GM18907 (cell line): ENCODE results near the gene DNAJC13.
A peak's percentile ranks its signal among the peaks of the same experiment; 100 is the strongest.

ENCODE experiments used
- ATAC-seq: cut with Tn5 transposase; IDR thresholded peaks from one replicate; pipeline ENCODE4 v1.9.1; 2021; ENCODE audit warnings: mild to moderate bottlenecking, moderate library complexity; ENCODE audit not compliant: unreplicated experiment

Gene DNAJC13

GRCh38 chr3:132404276-132404675 is 13.0 kb upstream of the DNAJC13 start:
- no peak for ATAC-seq

GRCh38 chr3:132405188-132405587 is 12.1 kb upstream of the DNAJC13 start:
- ATAC-seq = no peak

GRCh38 chr3:132405609-132406299 is 11.5 kb upstream of the DNAJC13 start:
- no peak for ATAC-seq

- no peak for ATAC-seq
These were observed 10.7 kb upstream of the DNAJC13 start for GRCh38 chr3:132406587-132406986.

GRCh38 chr3:132407025-132407424 is 10.3 kb upstream of the DNAJC13 start:
- no peak for ATAC-seq

- no peak for ATAC-seq
These were observed 2.5 kb upstream of the DNAJC13 start for GRCh38 chr3:132414841-132415240.

- no peak for ATAC-seq
These were observed 1.1 kb upstream of the DNAJC13 start for GRCh38 chr3:132416161-132416560.

- peak; percentile 49 for ATAC-seq
These were observed 551 bp downstream of the DNAJC13 start for GRCh38 chr3:132417695-132418411.

GRCh38 chr3:132418916-132419315 is 1.6 kb downstream of the DNAJC13 start:
- no peak for ATAC-seq

- ATAC-seq = no peak
These were observed 4.5 kb downstream of the DNAJC13 start for GRCh38 chr3:132421832-132422231.

- no peak for ATAC-seq
These were observed 5.2 kb downstream of the DNAJC13 start for GRCh38 chr3:132422531-132422930.

- ATAC-seq = no peak
These were observed 15.3 kb downstream of the DNAJC13 start for GRCh38 chr3:132432639-132433038.

GRCh38 chr3:132433121-132433520 is 15.8 kb downstream of the DNAJC13 start:
- ATAC-seq = no peak

GRCh38 chr3:132435224-132435910 is 18.1 kb downstream of the DNAJC13 start:
- no peak for ATAC-seq

GRCh38 chr3:132435911-132436425 is 18.7 kb downstream of the DNAJC13 start:
- no peak for ATAC-seq

- no peak for ATAC-seq
These were observed 26.1 kb downstream of the DNAJC13 start for GRCh38 chr3:132443421-132443820.

- ATAC-seq = no peak
These were observed 27.1 kb downstream of the DNAJC13 start for GRCh38 chr3:132444383-132444782.

- no peak for ATAC-seq
These were observed 28.5 kb downstream of the DNAJC13 start for GRCh38 chr3:132445817-132446216.

GRCh38 chr3:132448216-132448961 is 31.1 kb downstream of the DNAJC13 start:
- ATAC-seq = no peak

GRCh38 chr3:132456136-132456535 is 38.8 kb downstream of the DNAJC13 start:
- ATAC-seq = no peak

GRCh38 chr3:132456571-132456970 is 39.3 kb downstream of the DNAJC13 start:
- no peak for ATAC-seq
